ENCODE data around the gene GRIFIN. TPM values are rescaled to one million over a fixed set of nuclear protein-coding genes. Genes with fewer than 3 reads are reported as not detected.

Gene GRIFIN
- total RNA-seq, 5 donors from 2014 or later (not counting 1 experiment from before 2014, with no cell fraction given): not detected

GRCh38 chr7:2488681-2489080 is 12.5 kb upstream of the GRIFIN start:
- Mint-ChIP-seq H3K4me3 (no peak overlapping the region), H3K4me1 (peaks cover 0 to 2% (median 0%) of the 10 kb centered on the region in 3 donors), H3K36me3 (no peaks in the 10 kb centered on the region), H3K27me3 (peaks cover 0 to 4% of the 10 kb centered on the region in 2 donors), H3K9me3 (no peaks in the 10 kb centered on the region), H3K27ac (no peak overlapping the region)
- ATAC-seq (replicated peaks in 1 of 4): no peak
- H3K27me3 ChIP-seq (replicated peaks in 1 of 2; ENCODE audit: control insufficient read depth in 2 of 2, extremely low read depth in 1 of 2, insufficient read depth in 2 of 2, low read length in 1 of 2): peaks cover 0 to 31% of the 10 kb centered on the region in 2 experiments
- H3K4me1 ChIP-seq (ENCODE audit: control insufficient read depth in 1 of 2, extremely low read depth in 1 of 2, insufficient read depth in 2 of 2, low read length in 2 of 2): no peaks in the 10 kb centered on the region
- WGBS (ENCODE audit: insufficient coverage): 54% methylated on average over 7 of the region's 9 CpGs
- no peak for DNase-seq
- H3K27ac ChIP-seq (ENCODE audit: low read length): no peak overlapping the region
- no peaks in the 10 kb centered on the region for H3K36me3 ChIP-seq (ENCODE audit: control insufficient read depth in 2 of 2, extremely low read depth in 1 of 2, insufficient read depth in 1 of 2, low read length in 1 of 2)
- no peak overlapping the region for H3K4me3 ChIP-seq (ENCODE audit: control insufficient read depth in 1 of 2, extremely low read depth in 1 of 2, low read length in 1 of 2)
- CTCF ChIA-PET: interaction anchor here in 1 of 2 donors (0.6 kb wide), 1 partner anchor 18 kb away, joined by 5 read pairs; no protein-coding TSS in a partner anchor
- H3K9me3 ChIP-seq: no peaks in the 10 kb centered on the region
- POLR2A ChIA-PET: no interaction called here

DNA sequence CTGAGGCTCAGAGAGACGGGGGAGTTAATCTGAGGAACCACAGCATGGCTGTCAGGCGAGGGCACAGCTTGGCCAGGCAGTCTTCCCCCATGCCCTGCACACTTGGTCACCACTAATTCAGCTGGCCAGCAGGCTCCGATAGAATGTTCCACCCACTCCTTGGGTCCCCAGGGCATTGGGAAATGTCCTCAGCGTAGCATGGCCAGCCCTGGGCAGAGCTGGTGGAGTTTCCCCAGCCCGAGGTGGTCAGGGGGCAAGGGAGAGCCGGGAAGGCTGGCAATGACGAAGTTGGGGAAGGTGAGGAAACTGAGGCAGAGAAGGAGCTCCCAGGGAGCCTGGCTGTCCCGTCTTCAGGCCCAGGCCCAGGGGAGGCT is 12.1 kb upstream of the GRIFIN start:
- Mint-ChIP-seq H3K27ac (no peak overlapping the region), H3K27me3 (peaks cover 0 to 3% of the 10 kb centered on the region in 2 donors), H3K4me1 (peaks cover 0 to 2% (median 0%) of the 10 kb centered on the region in 3 donors), H3K36me3 (no peaks in the 10 kb centered on the region), H3K4me3 (no peak overlapping the region), H3K9me3 (no peaks in the 10 kb centered on the region)
- no peak for ATAC-seq (replicated peaks in 1 of 4)
- 90% methylated on average over 4 of the region's 8 CpGs for WGBS (ENCODE audit: insufficient coverage)
- peaks cover 0 to 28% of the 10 kb centered on the region in 2 experiments for H3K27me3 ChIP-seq (replicated peaks in 1 of 2; ENCODE audit: control insufficient read depth in 2 of 2, extremely low read depth in 1 of 2, insufficient read depth in 2 of 2, low read length in 1 of 2)
- no peaks in the 10 kb centered on the region for H3K36me3 ChIP-seq (ENCODE audit: control insufficient read depth in 2 of 2, extremely low read depth in 1 of 2, insufficient read depth in 1 of 2, low read length in 1 of 2)
- no peaks in the 10 kb centered on the region for H3K4me1 ChIP-seq (ENCODE audit: control insufficient read depth in 1 of 2, extremely low read depth in 1 of 2, insufficient read depth in 2 of 2, low read length in 2 of 2)
- DNase-seq: no peak
- H3K9me3 ChIP-seq: no peaks in the 10 kb centered on the region
- ChIA-PET POLR2A (no interaction called here), CTCF (interaction anchor here in 1 of 2 donors (0.6 kb wide), 1 partner anchor 18 kb away, joined by 5 read pairs; no protein-coding TSS in a partner anchor)
- no peak overlapping the region for H3K27ac ChIP-seq (ENCODE audit: low read length)
- H3K4me3 ChIP-seq (ENCODE audit: control insufficient read depth in 1 of 2, extremely low read depth in 1 of 2, low read length in 1 of 2): no peak overlapping the region

DNA sequence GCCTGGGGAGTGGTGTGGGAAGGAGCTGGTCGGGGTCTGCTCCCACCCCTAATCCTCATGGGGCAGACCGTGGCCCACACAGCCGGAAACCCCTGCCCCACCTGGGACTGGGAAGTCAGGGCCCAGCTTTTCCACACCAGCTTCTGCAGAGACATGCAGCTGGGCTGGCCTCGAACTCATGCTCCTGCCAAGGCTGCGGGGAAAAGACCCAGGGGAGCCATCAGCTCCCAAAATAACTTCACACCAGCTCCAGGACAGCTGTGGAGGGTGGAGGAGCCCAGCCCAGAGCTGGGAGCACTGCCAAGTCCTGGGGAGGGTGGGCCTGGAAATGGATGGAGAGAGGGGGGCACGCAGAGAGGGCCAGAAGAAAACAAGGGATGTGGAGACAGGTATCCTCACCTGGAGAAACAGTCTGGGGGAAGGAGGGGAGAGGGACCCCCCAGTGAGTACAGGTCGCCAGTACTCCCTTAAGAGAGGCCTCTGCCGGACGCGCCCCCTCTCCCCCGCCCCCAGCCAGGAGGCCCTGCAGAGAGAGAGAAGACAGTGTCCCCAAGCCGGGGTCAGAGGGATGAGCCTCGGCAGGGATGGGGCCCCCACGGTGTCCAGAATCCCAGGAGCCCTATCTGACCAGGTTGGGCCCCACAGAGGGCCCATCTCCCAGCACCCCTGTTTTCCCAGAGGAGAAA is 11.5 kb upstream of the GRIFIN start:
- no peak overlapping the region for H3K4me3 ChIP-seq (ENCODE audit: control insufficient read depth in 1 of 2, extremely low read depth in 1 of 2, low read length in 1 of 2)
- Mint-ChIP-seq H3K36me3 (no peaks in the 10 kb centered on the region), H3K4me3 (no peak overlapping the region), H3K27me3 (peaks cover 0 to 3% of the 10 kb centered on the region in 2 donors), H3K4me1 (peaks cover 0 to 2% (median 0%) of the 10 kb centered on the region in 3 donors), H3K9me3 (no peaks in the 10 kb centered on the region), H3K27ac (no peak overlapping the region)
- no peaks in the 10 kb centered on the region for H3K9me3 ChIP-seq
- H3K27ac ChIP-seq (ENCODE audit: low read length): no peak overlapping the region
- WGBS (ENCODE audit: insufficient coverage): 78% methylated on average over 8 of the region's 14 CpGs
- no peak for DNase-seq
- ATAC-seq (replicated peaks in 1 of 4): no peak
- H3K27me3 ChIP-seq (replicated peaks in 1 of 2; ENCODE audit: control insufficient read depth in 2 of 2, extremely low read depth in 1 of 2, insufficient read depth in 2 of 2, low read length in 1 of 2): peaks cover 0 to 22% of the 10 kb centered on the region in 2 experiments
- H3K36me3 ChIP-seq (ENCODE audit: control insufficient read depth in 2 of 2, extremely low read depth in 1 of 2, insufficient read depth in 1 of 2, low read length in 1 of 2): no peaks in the 10 kb centered on the region
- H3K4me1 ChIP-seq (ENCODE audit: control insufficient read depth in 1 of 2, extremely low read depth in 1 of 2, insufficient read depth in 2 of 2, low read length in 2 of 2): no peaks in the 10 kb centered on the region
- CTCF ChIA-PET: no interaction called here
- POLR2A ChIA-PET: interaction anchor here in 1 of 2 donors (0.5 kb wide), 1 partner anchor 605 kb away, joined by 6 read pairs; no protein-coding TSS in a partner anchor

- Mint-ChIP-seq H3K4me3 (no peak overlapping the region), H3K9me3 (no peaks in the 10 kb centered on the region), H3K36me3 (no peaks in the 10 kb centered on the region), H3K27ac (no peak overlapping the region), H3K27me3 (no peaks in the 10 kb centered on the region), H3K4me1 (peaks cover 0 to 2% (median 0%) of the 10 kb centered on the region in 3 donors)
- H3K9me3 ChIP-seq: no peaks in the 10 kb centered on the region
- 70% methylated on average over 2 of the region's 12 CpGs for WGBS (ENCODE audit: insufficient coverage)
- no peaks in the 10 kb centered on the region for H3K4me1 ChIP-seq (ENCODE audit: control insufficient read depth in 1 of 2, extremely low read depth in 1 of 2, insufficient read depth in 2 of 2, low read length in 2 of 2)
- POLR2A ChIA-PET: no interaction called here
- peaks cover 0 to 28% of the 10 kb centered on the region in 2 experiments for H3K27me3 ChIP-seq (replicated peaks in 1 of 2; ENCODE audit: control insufficient read depth in 2 of 2, extremely low read depth in 1 of 2, insufficient read depth in 2 of 2, low read length in 1 of 2)
- DNase-seq (no peak), ATAC-seq (replicated peaks in 1 of 4) (no peak)
- no peak overlapping the region for H3K4me3 ChIP-seq (ENCODE audit: control insufficient read depth in 1 of 2, extremely low read depth in 1 of 2, low read length in 1 of 2)
- no peak overlapping the region for H3K27ac ChIP-seq (ENCODE audit: low read length)
- CTCF ChIA-PET: no interaction called here
- H3K36me3 ChIP-seq (ENCODE audit: control insufficient read depth in 2 of 2, extremely low read depth in 1 of 2, insufficient read depth in 1 of 2, low read length in 1 of 2): no peaks in the 10 kb centered on the region
Observed at GRCh38 chr7:2484868-2485267, 8.7 kb upstream of the GRIFIN start.

DNA sequence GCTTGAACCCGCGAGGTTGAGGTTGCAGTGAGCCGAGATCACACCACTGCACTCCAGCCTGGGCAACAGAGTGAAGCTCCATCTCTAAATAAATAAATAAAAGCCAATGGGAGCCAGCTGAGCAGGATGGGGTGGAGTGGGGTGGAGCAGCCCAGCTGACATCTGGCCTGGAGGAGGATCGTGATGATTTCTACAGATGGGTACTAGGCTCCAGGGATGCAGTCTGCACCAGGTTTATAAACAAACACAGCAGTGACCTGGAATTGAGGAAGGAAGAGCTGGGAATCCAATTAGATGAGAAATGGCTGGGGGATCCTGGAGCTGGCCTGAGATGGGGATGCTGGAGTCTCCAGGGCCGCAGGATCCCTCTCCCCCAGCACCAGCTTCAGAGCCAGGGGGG is 7.3 kb upstream of the GRIFIN start:
- Mint-ChIP-seq H3K27ac (no peak overlapping the region), H3K9me3 (no peaks in the 10 kb centered on the region), H3K36me3 (no peaks in the 10 kb centered on the region), H3K27me3 (no peaks in the 10 kb centered on the region), H3K4me3 (no peak overlapping the region), H3K4me1 (peaks cover 0 to under 1% (median 0%) of the 10 kb centered on the region in 3 donors)
- no peaks in the 10 kb centered on the region for H3K9me3 ChIP-seq
- peaks cover 0 to 3% of the 10 kb centered on the region in 2 donors for H3K36me3 ChIP-seq (ENCODE audit: control insufficient read depth in 2 of 2, extremely low read depth in 1 of 2, insufficient read depth in 1 of 2, low read length in 1 of 2)
- ChIA-PET POLR2A (no interaction called here), CTCF (interaction anchor here in 1 of 2 donors (0.5 kb wide), 1 partner anchor 1291 kb away, joined by 3 read pairs; no protein-coding TSS in a partner anchor)
- 60% methylated on average over 1 of the region's 5 CpGs for WGBS (ENCODE audit: insufficient coverage)
- peaks cover 0 to 30% of the 10 kb centered on the region in 2 experiments for H3K27me3 ChIP-seq (replicated peaks in 1 of 2; ENCODE audit: control insufficient read depth in 2 of 2, extremely low read depth in 1 of 2, insufficient read depth in 2 of 2, low read length in 1 of 2)
- no peak for DNase-seq
- no peak for ATAC-seq (replicated peaks in 1 of 4)
- H3K27ac ChIP-seq (ENCODE audit: low read length): no peak overlapping the region
- peaks cover 0 to 3% of the 10 kb centered on the region in 2 experiments for H3K4me1 ChIP-seq (ENCODE audit: control insufficient read depth in 1 of 2, extremely low read depth in 1 of 2, insufficient read depth in 2 of 2, low read length in 2 of 2)
- H3K4me3 ChIP-seq (ENCODE audit: control insufficient read depth in 1 of 2, extremely low read depth in 1 of 2, low read length in 1 of 2): no peak overlapping the region

DNA sequence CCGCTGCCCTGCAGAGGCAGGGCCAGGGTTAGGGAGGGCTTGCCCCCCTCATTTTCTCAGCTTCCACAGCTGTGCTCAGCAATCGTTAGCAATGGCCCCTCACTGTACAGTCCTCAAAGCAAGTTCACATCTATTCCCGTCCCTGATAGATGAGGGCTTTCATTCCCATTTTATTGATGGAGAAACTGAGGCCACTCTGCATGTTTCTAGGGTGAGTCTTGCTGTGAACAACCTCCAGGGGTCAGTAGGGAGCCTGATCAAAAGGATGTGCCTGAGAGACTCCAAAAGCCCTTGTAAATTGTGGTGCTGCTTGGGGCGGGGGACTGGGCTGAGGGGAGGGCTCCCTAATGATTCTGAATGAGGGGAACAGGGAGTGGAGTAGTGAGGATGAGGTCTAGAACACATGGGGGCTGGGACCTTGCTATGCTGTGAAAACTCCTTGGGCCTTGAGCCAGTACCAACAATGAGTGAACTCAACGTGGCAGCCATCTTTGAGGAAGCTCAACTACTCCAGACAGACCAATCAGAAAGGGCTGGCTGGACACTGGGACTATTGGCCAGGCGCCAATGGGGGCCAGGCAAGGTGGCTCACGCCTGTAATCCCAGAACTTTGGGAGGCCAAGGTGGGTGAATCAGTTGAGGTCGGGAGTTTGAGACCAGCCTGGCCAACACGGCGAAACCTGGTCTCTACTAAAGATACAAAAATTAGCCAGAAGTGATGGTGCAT is 6.7 kb upstream of the GRIFIN start:
- CTCF ChIA-PET: interaction anchor here (0.5 to 0.6 kb wide), 2 partner anchors 83 to 1290 kb away, joined by 3 read pairs; no protein-coding TSS in a partner anchor
- Mint-ChIP-seq H3K4me1 (peaks cover 0 to 4% (median 0%) of the 10 kb centered on the region in 3 donors), H3K36me3 (no peaks in the 10 kb centered on the region), H3K4me3 (no peak overlapping the region), H3K27ac (no peak overlapping the region), H3K9me3 (no peaks in the 10 kb centered on the region), H3K27me3 (no peaks in the 10 kb centered on the region)
- ATAC-seq (replicated peaks in 1 of 4): no peak
- H3K27ac ChIP-seq (ENCODE audit: low read length): no peak overlapping the region
- peaks cover 0 to 29% of the 10 kb centered on the region in 2 experiments for H3K27me3 ChIP-seq (replicated peaks in 1 of 2; ENCODE audit: control insufficient read depth in 2 of 2, extremely low read depth in 1 of 2, insufficient read depth in 2 of 2, low read length in 1 of 2)
- WGBS (ENCODE audit: insufficient coverage): 74% methylated on average over 6 of the region's 10 CpGs
- no peak overlapping the region for H3K4me3 ChIP-seq (ENCODE audit: control insufficient read depth in 1 of 2, extremely low read depth in 1 of 2, low read length in 1 of 2)
- peaks cover 0 to 3% of the 10 kb centered on the region in 2 donors for H3K36me3 ChIP-seq (ENCODE audit: control insufficient read depth in 2 of 2, extremely low read depth in 1 of 2, insufficient read depth in 1 of 2, low read length in 1 of 2)
- no peak for DNase-seq
- H3K4me1 ChIP-seq (ENCODE audit: control insufficient read depth in 1 of 2, extremely low read depth in 1 of 2, insufficient read depth in 2 of 2, low read length in 2 of 2): peaks cover under 1 to 9% of the 10 kb centered on the region in 2 experiments
- POLR2A ChIA-PET: interaction anchor here in 1 of 2 donors (0.5 kb wide), 1 partner anchor 200 kb away, joined by 6 read pairs; no protein-coding TSS in a partner anchor
- no peaks in the 10 kb centered on the region for H3K9me3 ChIP-seq

Data from T-cell (primary cell).